Activated CD4-positive, CD25-positive, alpha-beta regulatory T cell treated with anti-CD3 and anti-CD28 coated beads, Interleukin-2, amount 50 U/mL, for 72 hours (primary cell): ENCODE data around the gene SLX4IP.

Experiments
- DNase-seq: peaks from one replicate; pipeline ENCODE4 v3.0.0; 2021

SLX4IP gene

GRCh38 chr20:10671221-10671918 lies 236.3 kb downstream of the SLX4IP start:
- DNase-seq = no peak

GRCh38 chr20:10671919-10672623 lies 237.0 kb downstream of the SLX4IP start:
- DNase-seq = no peak

GRCh38 chr20:10672624-10673127 lies 237.6 kb downstream of the SLX4IP start:
- peak; percentile 53 for DNase-seq

GRCh38 chr20:10673176-10673841 lies 238.2 kb downstream of the SLX4IP start:
- no peak for DNase-seq

GRCh38 chr20:10673842-10674683 lies 239.0 kb downstream of the SLX4IP start, which contains the start of gene JAG1:
Gene JAG1, minus strand, starts transcription at chr20:10673999. Its CDS starts 469 bp downstream, at chr20:10673530.
- peak; percentile 59 for DNase-seq

- DNase-seq = no peak
Measured at GRCh38 chr20:10674684-10675449, 239.8 kb downstream of the SLX4IP start.

GRCh38 chr20:10675450-10675848 lies 240.3 kb downstream of the SLX4IP start:
- no peak for DNase-seq

GRCh38 chr20:10676518-10676917 lies 241.4 kb downstream of the SLX4IP start:
- DNase-seq = no peak
